Uterus (tissue), 2 donors: ENCODE measurements around the gene PPP1R16B.

ENCODE experiments used
- POLR2A ChIP-seq, 2 donors: fragments of 450-650 bp; IDR thresholded peaks; one replicate each; pipeline ENCODE4 v1.6.1; 2016; ENCODE audit warnings: antibody characterized with exemption in 2 of 2, mild to moderate bottlenecking in 1 of 2, moderate library complexity in 1 of 2
- TF ChIP-seq, protein P1 (sequence below), 4 experiments: fragments of 200-600 bp in 2 of 4; fragments of 450-650 bp in 2 of 4; sonication (generic) in 2 of 4; IDR thresholded peaks; one replicate each; pipeline ENCODE4 v1.5.1; 2016 to 2019; ENCODE audit warnings: antibody characterized with exemption in 4 of 4, mild to moderate bottlenecking in 2 of 4, moderate library complexity in 1 of 4

DNA sequence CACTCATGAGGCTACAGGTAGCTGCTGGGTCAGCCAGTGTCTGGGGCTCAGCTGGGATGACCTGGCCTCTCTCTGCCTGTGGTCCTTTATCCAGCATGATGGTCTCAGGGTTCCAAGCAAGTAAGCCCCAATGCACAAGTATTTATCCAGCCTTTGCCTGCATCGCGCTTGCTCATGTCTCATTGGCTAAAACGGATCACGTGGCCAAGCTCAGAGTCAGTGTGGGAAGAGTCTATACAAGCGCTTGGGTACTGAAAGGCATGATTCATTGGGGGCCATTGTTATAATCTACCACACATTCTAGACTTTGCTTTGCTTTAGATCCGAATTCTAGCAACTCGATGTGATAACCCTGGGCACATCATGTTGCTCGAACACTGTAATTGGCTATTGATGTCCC, 48.3 kb downstream of the PPP1R16B start:
- TF ChIP-seq, protein P1, sequence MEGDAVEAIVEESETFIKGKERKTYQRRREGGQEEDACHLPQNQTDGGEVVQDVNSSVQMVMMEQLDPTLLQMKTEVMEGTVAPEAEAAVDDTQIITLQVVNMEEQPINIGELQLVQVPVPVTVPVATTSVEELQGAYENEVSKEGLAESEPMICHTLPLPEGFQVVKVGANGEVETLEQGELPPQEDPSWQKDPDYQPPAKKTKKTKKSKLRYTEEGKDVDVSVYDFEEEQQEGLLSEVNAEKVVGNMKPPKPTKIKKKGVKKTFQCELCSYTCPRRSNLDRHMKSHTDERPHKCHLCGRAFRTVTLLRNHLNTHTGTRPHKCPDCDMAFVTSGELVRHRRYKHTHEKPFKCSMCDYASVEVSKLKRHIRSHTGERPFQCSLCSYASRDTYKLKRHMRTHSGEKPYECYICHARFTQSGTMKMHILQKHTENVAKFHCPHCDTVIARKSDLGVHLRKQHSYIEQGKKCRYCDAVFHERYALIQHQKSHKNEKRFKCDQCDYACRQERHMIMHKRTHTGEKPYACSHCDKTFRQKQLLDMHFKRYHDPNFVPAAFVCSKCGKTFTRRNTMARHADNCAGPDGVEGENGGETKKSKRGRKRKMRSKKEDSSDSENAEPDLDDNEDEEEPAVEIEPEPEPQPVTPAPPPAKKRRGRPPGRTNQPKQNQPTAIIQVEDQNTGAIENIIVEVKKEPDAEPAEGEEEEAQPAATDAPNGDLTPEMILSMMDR (IDR thresholded peaks at IDR 0.05), result no peak
- no peak for TF ChIP-seq POLR2A (IDR thresholded peaks at IDR 0.05)
